Measurements from ENCODE around the gene SLC49A3. TPM values are rescaled to one million over a fixed set of nuclear protein-coding genes. Genes with fewer than 3 reads are reported as not detected.

The SLC49A3 gene
- total and polyA plus RNA-seq, 2 of the 8 experiments (the other 6 are each of a cell fraction or from before 2014, with no cell fraction given): 5.0 to 8.8 TPM

- no peak overlapping the region for H3K56ac ChIP-seq (replicated peaks; ENCODE audit: insufficient read length, low read depth, low read length)
- no peaks in the 10 kb centered on the region for H3K79me2 ChIP-seq (ENCODE audit: control insufficient read depth in 1 of 2, insufficient read depth in 2 of 2, low read length in 2 of 2)
- H3K4ac ChIP-seq (replicated peaks; ENCODE audit: insufficient read length, low read depth, low read length): no peak overlapping the region
- no peaks in the 10 kb centered on the region for H3K36me3 ChIP-seq (ENCODE audit: control insufficient read depth in 2 of 4, insufficient read depth in 4 of 4, low read length in 3 of 4)
- H2BK15ac ChIP-seq (ENCODE audit: low read length): no peak overlapping the region
- H3K4me2 ChIP-seq (ENCODE audit: insufficient read depth in 1 of 2, low read depth in 2 of 2, low read length in 2 of 2): no peak overlapping the region
- H3K27me3 ChIP-seq (replicated peaks in 1 of 4; ENCODE audit: control insufficient read depth in 3 of 4, extremely low read depth in 1 of 4, insufficient read depth in 3 of 4, low read length in 3 of 4): no peaks in the 10 kb centered on the region; a peak in 2 of 7 replicates
- H4K5ac ChIP-seq (ENCODE audit: insufficient read length, low read depth, low read length): no peak overlapping the region
- ChIA-PET POLR2A (ENCODE audit: partially characterized antibody) (interaction anchor here (1.2 to 6.3 kb wide), 2 partner anchors 10 to 106 kb away, joined by 3 to 34 read pairs; partner anchors contain the start of genes ATP5ME, MYL5 and TMEM271), CTCF (ENCODE audit: partially characterized antibody) (interaction anchor here (5.7 kb wide), 1 partner anchor 18 kb away, joined by 65 read pairs; no protein-coding TSS in a partner anchor)
- H2BK12ac ChIP-seq (ENCODE audit: low read depth, low read length): no peak overlapping the region
- H4K91ac ChIP-seq (replicated peaks; ENCODE audit: insufficient read length, low read length): no peak overlapping the region
- no peak overlapping the region; the same call in 1 of the 2 replicates for H4K8ac ChIP-seq (ENCODE audit: extremely low read depth, insufficient read depth, low read length)
- H2BK120ac ChIP-seq (replicated peaks; ENCODE audit: low read depth, low read length): no peak overlapping the region
- TF ChIP-seq SAP30 (IDR thresholded peaks at IDR 0.05; ENCODE audit: insufficient read depth, insufficient replicate concordance, low read length) (no peak), TBP (IDR thresholded peaks at IDR 0.05; ENCODE audit: low read depth, low read length) (no peak), ZNF274 (IDR thresholded peaks at IDR 0.05; ENCODE audit: borderline replicate concordance, extremely low read depth, low read length) (no peak), BACH1 (IDR thresholded peaks at IDR 0.05; ENCODE audit: low read length) (no peak), SP2 (IDR thresholded peaks at IDR 0.05; ENCODE audit: low read length) (no peak), EP300 (IDR thresholded peaks at IDR 0.05; ENCODE audit: borderline replicate concordance in 1 of 2, low read depth in 2 of 2, low read length in 2 of 2) (no peak), NANOG (IDR thresholded peaks at IDR 0.05; ENCODE audit: insufficient read depth, low read depth, low read length, poor library complexity, severe bottlenecking) (no peak)
- no peaks in the 10 kb centered on the region for H3K79me1 ChIP-seq (ENCODE audit: low read depth, low read length)
- no peak overlapping the region for H3K18ac ChIP-seq (ENCODE audit: extremely low read depth, low read length)
- H3K9ac ChIP-seq (replicated peaks in 1 of 4; ENCODE audit: extremely low read depth in 1 of 4, low read depth in 3 of 4, low read length in 3 of 4): no peak overlapping the region
- no peaks in the 10 kb centered on the region for H3K23me2 ChIP-seq (ENCODE audit: low read depth, low read length)
- 0 out of 2 replicates have a peak overlapping the region, but pooled peaks have one; percentile 46 for H2AK5ac ChIP-seq (ENCODE audit: low read depth, low read length)
- H4K20me1 ChIP-seq (replicated peaks in 1 of 2; ENCODE audit: control insufficient read depth in 1 of 2, insufficient read depth in 2 of 2, low read length in 2 of 2): peaks cover 0 to 14% of the 10 kb centered on the region in 2 experiments
- FAIRE-seq (no peak), DNase-seq (ENCODE audit: low read depth in 1 of 2, low spot score in 2 of 2) (no peak)
- no peak overlapping the region for H3K14ac ChIP-seq (ENCODE audit: insufficient read length)
- H2BK20ac ChIP-seq (ENCODE audit: low read length): no peak overlapping the region
- H3K9me3 ChIP-seq (ENCODE audit: insufficient read depth in 2 of 2, low read depth in 1 of 2, low read length in 1 of 2): no peaks in the 10 kb centered on the region
- no peak overlapping the region for H3K4me3 ChIP-seq (ENCODE audit: extremely low read depth in 1 of 4, insufficient read depth in 2 of 4, low read depth in 3 of 4, low read length in 4 of 4)
- no peak overlapping the region for H2AFZ ChIP-seq (ENCODE audit: low read length)
- H3K23ac ChIP-seq (ENCODE audit: insufficient read length): no peak overlapping the region
- H2BK5ac ChIP-seq (ENCODE audit: low read depth, low read length): 0 out of 2 replicates have a peak overlapping the region, but pooled peaks have one; percentile 16
- H3K4me1 ChIP-seq (replicated peaks in 1 of 4; ENCODE audit: control insufficient read depth in 3 of 4, insufficient read depth in 4 of 4, low read length in 3 of 4): peaks cover 0 to 20% (median 8%) of the 10 kb centered on the region in 4 experiments; a peak in 5 of 7 replicates
- no peak overlapping the region for H3K27ac ChIP-seq (ENCODE audit: low read depth, low read length)
- WGBS, 2 experiments (ENCODE audit: extremely low coverage in 1 of 2, insufficient coverage in 1 of 2, insufficient read length in 1 of 2, insufficient replicate concordance in 2 of 2, low coverage in 1 of 2, low lambda C conversion rate in 2 of 2, missing lambda C conversion rate in 1 of 2): 91% methylated on average over 22 of the region's 23 CpGs; no CpG with 5 or more reads in 1 of the 2 experiments
Observed at GRCh38 chr4:682490-683172, 6.3 kb downstream of the SLC49A3 start.

Data from H1 (cell line).